Urinary bladder (tissue), 4 donors: ENCODE results near the gene WDR91. TPM values are rescaled to one million over a fixed set of nuclear protein-coding genes. Genes with fewer than 3 reads are reported as not detected.
A peak's percentile ranks its signal among the peaks of the same experiment; 100 is the strongest.

Source experiments
- DNase-seq: peaks from one replicate; pipeline ENCODE4 v3.0.0-alpha.2; 2015; ENCODE audit errors: extremely low spot score
- H3K27ac ChIP-seq: one replicate; pipeline ENCODE4 v1.5.1; 2013; ENCODE audit warnings: low read depth, mild to moderate bottlenecking, moderate library complexity
- H3K36me3 ChIP-seq: one replicate; pipeline ENCODE4 v1.6.1; 2013; ENCODE audit warnings: mild to moderate bottlenecking, moderate library complexity; ENCODE audit not compliant: insufficient read depth
- H3K4me1 ChIP-seq: one replicate; pipeline ENCODE4 v1.6.1; 2013; ENCODE audit warnings: mild to moderate bottlenecking, moderate library complexity; ENCODE audit not compliant: insufficient read depth
- H3K4me3 ChIP-seq: one replicate; pipeline ENCODE4 v1.5.1; 2013; ENCODE audit warnings: low read depth, low read length
- WGBS: extraction: QIAGEN DNeasy Blood & Tissue Kit; methylation state at CpG from one replicate; pipeline ENCODE4 v1.1.7; 2013; 5-methylcytosine and 5-hydroxymethylcytosine counted together
- polyA plus RNA-seq: library from polyadenylated mRNA; stranded (reverse); fragments of 200-250 nt; gene quantifications from one replicate; pipeline ENCODE4 v1.2.3, GENCODE V29; 2013
- small RNA-seq: library from RNA; depleted of rRNA; stranded (forward); fragments of <200 nt; gene quantifications from one replicate; pipeline ENCODE3, GENCODE V24; 2014
- total RNA-seq: library from RNA; depleted of rRNA; stranded (reverse); fragments of >200 nt; gene quantifications from one replicate; pipeline ENCODE4 v1.2.3, GENCODE V29; 2014
- donor health status: healthy with polysubstance abuse.
- donor health status: healthy.

The WDR91 gene
- total and polyA plus RNA-seq, 2 donors: 11.4 to 14.1 TPM

DNA sequence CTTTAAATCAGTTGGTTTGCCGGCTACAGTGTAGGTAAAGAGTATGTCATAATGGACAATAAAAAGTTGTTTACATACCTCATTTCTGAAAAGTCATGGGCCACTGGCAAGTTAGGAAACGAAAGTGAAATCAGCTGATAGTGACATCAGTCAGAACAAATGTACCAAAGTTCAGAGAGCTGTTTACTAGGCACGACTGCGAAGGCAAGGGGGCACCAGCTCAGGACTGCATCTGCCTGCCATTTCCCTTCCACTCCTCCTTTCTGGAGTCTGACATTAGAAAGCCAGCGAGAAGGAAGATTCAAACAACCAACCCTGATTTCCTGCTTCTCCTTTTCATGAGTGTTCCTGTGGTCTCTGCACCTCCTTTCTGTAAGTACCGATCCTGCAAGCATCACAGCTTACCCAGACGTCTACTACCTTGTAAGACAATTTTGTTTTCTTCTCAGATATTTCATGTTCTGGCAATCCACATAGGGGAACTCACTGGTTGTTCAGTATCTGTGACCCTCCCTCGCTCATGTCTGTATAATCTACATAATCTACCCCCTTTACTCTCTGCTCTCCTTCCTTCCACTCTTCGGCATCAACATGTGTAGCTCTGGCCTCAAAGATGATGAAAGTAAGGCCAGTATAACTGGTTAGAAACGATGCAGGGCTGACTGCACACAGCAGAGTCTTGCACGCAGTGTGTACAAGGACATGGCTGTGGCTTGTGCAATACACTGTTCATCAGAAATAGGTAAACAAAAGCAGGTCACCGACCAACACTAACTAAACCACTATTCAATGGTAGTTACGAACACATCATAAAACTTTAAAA is 63.2 kb downstream of the WDR91 start, which contains the start of gene TMEM140:
TSS of gene TMEM140 (plus strand) at position 174 of the 823 bp plus-strand sequence. CDS start 16,370 bp downstream, outside the sequence.
- DNase-seq: no peak
- Histone ChIP-seq H3K36me3 (no peaks in the 10 kb centered on the region), H3K4me1 (no peaks in the 10 kb centered on the region), H3K4me3 (peak within 1 kb of the TSS; percentile 57), H3K27ac (peak within 1 kb of the TSS; percentile 98)
- WGBS: 13% methylated on average over 13 of the region's 13 CpGs

DNA sequence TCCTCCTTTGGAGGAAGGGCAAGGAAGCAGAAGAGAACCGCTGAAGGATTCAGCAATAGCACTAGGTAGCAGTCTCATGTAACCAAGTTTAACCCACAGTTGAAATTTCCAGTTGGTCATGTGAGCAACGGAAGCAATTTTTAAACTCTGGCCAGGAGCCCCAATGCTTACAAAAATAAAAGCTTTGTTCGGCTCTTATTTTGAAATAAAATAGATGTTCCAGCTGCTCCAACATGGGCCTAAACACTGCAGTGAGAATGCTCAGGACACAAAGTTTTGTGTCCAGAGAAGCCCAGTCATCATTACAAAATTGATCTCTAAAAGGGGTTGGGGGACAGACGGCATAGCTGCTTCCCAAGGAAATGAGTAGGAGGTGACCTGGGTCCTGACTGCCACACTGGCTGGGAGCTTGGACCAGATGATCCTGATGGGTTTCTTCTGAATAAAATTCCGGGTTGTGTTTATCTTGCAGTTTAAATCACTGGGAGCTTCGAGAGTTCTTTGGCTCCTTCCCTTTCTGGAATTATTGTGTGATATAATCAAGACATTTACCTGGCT is 63.9 kb downstream of the WDR91 start:
- Histone ChIP-seq H3K4me1 (no peaks in the 10 kb centered on the region), H3K27ac (peak overlapping the region; percentile 98), H3K4me3 (peak overlapping the region; percentile 57), H3K36me3 (no peaks in the 10 kb centered on the region)
- WGBS: 3% methylated on average over 6 of the region's 6 CpGs
- no peak for DNase-seq

DNA sequence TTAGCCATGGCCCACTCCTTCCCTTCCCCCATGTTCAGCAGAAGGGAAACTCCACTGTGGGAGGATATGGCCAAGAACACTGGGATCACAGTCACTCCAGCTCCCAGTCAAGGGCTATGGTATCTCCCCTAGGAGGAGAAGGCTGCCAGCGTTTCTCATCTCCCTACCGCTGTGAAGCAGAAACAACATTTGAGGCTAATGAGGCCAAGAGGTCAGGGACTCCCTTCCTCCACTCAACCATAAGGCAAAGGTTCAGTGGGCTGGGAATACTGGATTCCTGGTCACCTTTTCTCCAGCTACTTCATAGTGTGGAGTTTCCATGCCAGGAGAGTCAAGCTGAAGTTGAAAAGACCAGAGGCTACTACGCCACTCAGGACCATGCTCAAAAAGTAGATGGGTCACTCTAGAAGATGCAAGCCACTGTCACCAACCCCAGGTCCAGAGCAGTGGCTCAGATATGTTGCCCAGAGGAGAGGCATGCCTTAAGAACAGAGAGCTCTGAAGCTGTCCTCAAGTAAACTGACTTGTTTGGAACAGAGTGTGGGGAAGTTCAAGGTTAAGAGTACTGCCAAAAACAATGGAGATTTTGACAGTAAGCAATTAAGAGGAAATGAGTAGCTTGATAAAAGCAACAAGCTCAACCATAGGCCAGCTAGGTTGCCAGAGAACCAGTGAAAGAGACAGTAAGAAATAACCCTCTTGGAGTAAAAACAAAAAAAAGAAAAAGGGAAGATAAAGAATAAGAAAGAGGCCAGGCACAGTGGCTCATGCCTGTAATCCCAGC is 67.2 kb downstream of the WDR91 start:
- H3K36me3 ChIP-seq: no peaks in the 10 kb centered on the region
- 84% methylated on average over 3 of the region's 3 CpGs for WGBS
- no peak overlapping the region for H3K4me3 ChIP-seq
- no peak overlapping the region for H3K27ac ChIP-seq
- DNase-seq: no peak
- no peaks in the 10 kb centered on the region for H3K4me1 ChIP-seq

Small RNAs within 50 kb of the gene (small RNA-seq; reads per million reads assigned to genes)
- gene MIR6509: not detected

Other genes with a start within 250 kb of the WDR91 start
- 7.8 TPM for gene AGBL3, start 225.0 kb downstream of the WDR91 start, total RNA-seq
- gene AGBL3, start 225.0 kb downstream of the WDR91 start, polyA plus RNA-seq: 1.4 TPM
- gene TMEM140, start 63.5 kb downstream of the WDR91 start, total RNA-seq: 9.2 TPM
- 18.1 TPM for gene TMEM140, start 63.5 kb downstream of the WDR91 start, polyA plus RNA-seq
- gene CYREN, start 40.8 kb downstream of the WDR91 start, total RNA-seq: 22.0 TPM
- gene CYREN, start 40.8 kb downstream of the WDR91 start, polyA plus RNA-seq: 33.5 TPM
- gene STRA8, start 22.3 kb upstream of the WDR91 start, total RNA-seq: not detected
- gene STRA8, start 22.3 kb upstream of the WDR91 start, polyA plus RNA-seq: not detected